HepG2 (cell line): Measurements from ENCODE around the gene NPPB. TPM values are rescaled to one million over a fixed set of nuclear protein-coding genes. Genes with fewer than 3 reads are reported as not detected.

Experiments used
- AGO2 ChIP-seq: fragments of 200-400 bp; formaldehyde crosslinking; optimal IDR thresholded peaks from 2 replicates; pipeline ENCODE3; 2017; ENCODE audit warnings: mild to moderate bottlenecking, low read depth, low read length, moderate library complexity
- HCFC1 ChIP-seq: fragments of 150-350 bp; IDR thresholded peaks from 2 replicates; pipeline ENCODE4 v1.6.1; 2014; ENCODE audit warnings: low read depth, low read length
- POLR2A ChIP-seq, 2 experiments: IDR thresholded peaks; 2 replicates each; pipeline ENCODE4 v1.6.1; 2011; ENCODE audit warnings: low read depth in 2 of 2, low read length in 2 of 2, mild to moderate bottlenecking in 1 of 2, moderate library complexity in 1 of 2; ENCODE audit not compliant: insufficient read depth in 1 of 2
- SRSF4 ChIP-seq: fragments of 200-400 bp; formaldehyde crosslinking; IDR thresholded peaks from one replicate; pipeline ENCODE4 v1.6.1; 2018; ENCODE audit warnings: mild to moderate bottlenecking, low read depth, low read length, moderate library complexity; ENCODE audit not compliant: poor library complexity, severe bottlenecking
- ZC3H13 ChIP-seq: sonication (generic); formaldehyde crosslinking; IDR thresholded peaks from 2 replicates; pipeline ENCODE4 v1.8.1; 2023; ENCODE audit warnings: mild to moderate bottlenecking, missing genetic modification reagents, moderate library complexity
- ZHX1 ChIP-seq: sonication (generic); formaldehyde crosslinking; IDR thresholded peaks from 2 replicates; pipeline ENCODE4 v1.8.1; 2022; ENCODE audit warnings: low read depth, mild to moderate bottlenecking, missing genetic modification reagents
- ZNF280B ChIP-seq: sonication (generic); formaldehyde crosslinking; IDR thresholded peaks from 2 replicates; pipeline ENCODE4 v1.5.0; 2020; ENCODE audit warnings: missing genetic modification reagents, mild to moderate bottlenecking, borderline replicate concordance
- ZNF543 ChIP-seq: sonication (generic); formaldehyde crosslinking; IDR thresholded peaks from 2 replicates; pipeline ENCODE4 v1.4.0; 2020; ENCODE audit warnings: mild to moderate bottlenecking, missing genetic modification reagents
- ZNF629 ChIP-seq: sonication (generic); formaldehyde crosslinking; conservative IDR thresholded peaks from 2 replicates; pipeline ENCODE4 v1.5.0; 2020; ENCODE audit warnings: missing genetic modification reagents
- polyA plus RNA-seq, 8 experiments: library from polyadenylated mRNA; depleted of rRNA in 3 of 8; stranded (reverse) in 7 of 8; unstranded in 1 of 8; fragments of >200 nt; fragmentation: Illumina TruSeq in 4 of 8; extraction: Trizol in 4 of 8; gene quantifications; 2 replicates each; pipeline versions ENCODE4 v1.2.1 to v1.2.3, GENCODE V29; 2011 to 2016; ENCODE audit warnings: low read depth in 4 of 8, missing spikeins in 1 of 8, mixed read lengths in 1 of 8; ENCODE audit not compliant: insufficient read depth in 1 of 8
- total RNA-seq, 5 experiments: library from RNA; depleted of rRNA; stranded (reverse); fragments of >200 nt; fragmentation: Illumina TruSeq; extraction: Trizol; gene quantifications; 2 replicates each; pipeline ENCODE4 v1.2.3, GENCODE V29; 2016; ENCODE audit warnings: low read depth in 1 of 5
- TF ChIP-seq, protein P1 (sequence below): sonication (generic); formaldehyde crosslinking; IDR thresholded peaks from 2 replicates; pipeline ENCODE4 v1.8.0; 2022; ENCODE audit warnings: mild to moderate bottlenecking, missing genetic modification reagents, moderate library complexity

NPPB gene
- total and polyA plus RNA-seq, 2 of the 13 experiments (the other 11 are each of a cell fraction or from before 2014, with no cell fraction given): 1.9 TPM; not detected in 1

DNA sequence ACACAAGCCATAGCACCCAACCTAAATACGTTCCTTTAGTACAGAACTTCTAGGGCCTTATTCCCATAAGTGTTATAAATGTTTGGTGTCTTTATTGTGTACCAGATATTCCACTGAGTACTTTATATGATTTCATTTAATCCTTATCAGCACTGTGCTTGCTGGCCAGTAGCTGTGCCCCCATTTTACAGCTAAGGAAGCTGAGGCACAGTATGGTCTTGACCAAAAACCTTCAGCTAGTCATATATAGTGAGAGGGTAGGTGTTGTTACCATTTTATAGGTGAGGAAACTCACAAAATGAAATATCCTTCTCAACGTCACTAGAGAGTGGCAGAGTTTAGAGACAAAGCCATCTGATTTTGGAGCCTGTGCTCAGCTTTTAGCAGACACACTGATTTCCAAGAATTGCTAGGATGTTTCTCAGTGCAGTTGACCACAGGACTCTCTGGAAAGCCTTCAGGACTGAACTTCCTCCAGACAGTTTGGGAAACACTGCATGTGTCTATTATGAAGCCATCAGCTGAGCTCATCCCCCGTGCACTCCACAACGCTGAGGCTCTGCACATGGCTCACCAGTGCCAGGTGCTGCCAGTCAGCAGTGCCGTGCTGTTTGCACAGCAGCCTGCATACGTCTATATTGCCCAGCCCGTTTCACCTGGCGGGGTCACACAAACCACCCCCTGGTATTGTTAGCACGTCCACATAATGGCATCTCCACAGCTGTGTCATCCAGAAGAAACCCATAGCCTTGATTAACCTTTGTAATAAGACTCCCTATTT, 26.6 kb downstream of the NPPB start (continued):
- TF ChIP-seq SRSF4 (no peak), ZC3H13 (CRISPR knock-in tag) (no peak), ZHX1 (CRISPR knock-in tag) (no peak), AGO2 (peak; percentile 41), ZNF543 (CRISPR knock-in tag) (no peak), ZNF280B (CRISPR knock-in tag) (no peak), POLR2A (IDR thresholded peaks at IDR 0.05; ENCODE audit: insufficient read depth in 1 of 2, low read depth in 2 of 2, low read length in 2 of 2) (0 out of 4 replicates have a peak, but pooled peaks of 1 of the 2 experiments have one; percentile 22), ZNF629 (CRISPR knock-in tag) (peak; percentile 62; the same call in 1 of the 2 replicates), HCFC1 (no peak)
- TF ChIP-seq, protein P1, sequence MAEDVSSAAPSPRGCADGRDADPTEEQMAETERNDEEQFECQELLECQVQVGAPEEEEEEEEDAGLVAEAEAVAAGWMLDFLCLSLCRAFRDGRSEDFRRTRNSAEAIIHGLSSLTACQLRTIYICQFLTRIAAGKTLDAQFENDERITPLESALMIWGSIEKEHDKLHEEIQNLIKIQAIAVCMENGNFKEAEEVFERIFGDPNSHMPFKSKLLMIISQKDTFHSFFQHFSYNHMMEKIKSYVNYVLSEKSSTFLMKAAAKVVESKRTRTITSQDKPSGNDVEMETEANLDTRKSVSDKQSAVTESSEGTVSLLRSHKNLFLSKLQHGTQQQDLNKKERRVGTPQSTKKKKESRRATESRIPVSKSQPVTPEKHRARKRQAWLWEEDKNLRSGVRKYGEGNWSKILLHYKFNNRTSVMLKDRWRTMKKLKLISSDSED (CRISPR knock-in tag): no peak
